ENCODE measurements around the gene MAMLD1. TPM values are rescaled to one million over a fixed set of nuclear protein-coding genes. Genes with fewer than 3 reads are reported as not detected.
A peak's percentile ranks its signal among the peaks of the same experiment; 100 is the strongest.

Gene MAMLD1
- total RNA-seq, 4 donors from 2014 or later: 0.23 to 2.1 (median 0.96) TPM

- Histone ChIP-seq H3K27ac (no peak overlapping the region), H3K4me1 (peaks cover 0 to 43% (median 0%) of the 10 kb centered on the region in 3 donors), H3K9me3 (no peaks in the 10 kb centered on the region), H3K36me3 (no peaks in the 10 kb centered on the region), H3K4me3 (peak overlapping the region; percentile 6 to 71 (median 54)), H3K27me3 (peaks cover 0 to 26% (median 0%) of the 10 kb centered on the region in 4 donors)
- TF ChIP-seq POLR2A (IDR thresholded peaks at IDR 0.05) (no peak), CTCF (IDR thresholded peaks at IDR 0.05) (no peak)
- WGBS, 2 donors: 43% methylated on average over 6 of the region's 43 CpGs; no CpG with 5 or more reads in 1 of the 2 donors
- intact Hi-C loops (cut with DNase I): no loop called here
- DNase-seq: no peak
These were observed 1.9 kb upstream of the MAMLD1 start for GRCh38 chrX:150361070-150361776.

GRCh38 chrX:150361777-150362351 is 1.3 kb upstream of the MAMLD1 start:
- Histone ChIP-seq H3K4me1 (peaks cover 0 to 49% (median 0%) of the 10 kb centered on the region in 3 donors), H3K27me3 (peaks cover 0 to 26% (median 0%) of the 10 kb centered on the region in 4 donors), H3K36me3 (no peaks in the 10 kb centered on the region), H3K9me3 (no peaks in the 10 kb centered on the region), H3K4me3 (peak overlapping the region; percentile 6 to 71 (median 54)), H3K27ac (no peak overlapping the region)
- WGBS, 2 donors: 0 to 20% methylated on average over 2 to 11 of the region's 37 CpGs
- no peak for DNase-seq
- intact Hi-C loops (cut with DNase I): no loop called here
- TF ChIP-seq CTCF (IDR thresholded peaks at IDR 0.05) (no peak), POLR2A (IDR thresholded peaks at IDR 0.05) (no peak)

- Histone ChIP-seq H3K27ac (peak overlapping the region; percentile 66 to 92 (median 80)), H3K27me3 (peaks cover 0 to 26% (median 0%) of the 10 kb centered on the region in 4 donors), H3K9me3 (no peaks in the 10 kb centered on the region), H3K4me1 (peaks cover 0 to 49% (median 0%) of the 10 kb centered on the region in 3 donors), H3K4me3 (peak overlapping the region; percentile 44 to 71 (median 54)), H3K36me3 (no peaks in the 10 kb centered on the region)
- DNase-seq: no peak
- no CpG with 5 or more reads among the region's 67 CpGs for WGBS, 2 donors
- TF ChIP-seq CTCF (IDR thresholded peaks at IDR 0.05) (no peak), POLR2A (IDR thresholded peaks at IDR 0.05) (no peak)
- intact Hi-C loops (cut with DNase I): no loop called here
These were observed 637 bp downstream of the MAMLD1 start for GRCh38 chrX:150363561-150364346.

- TF ChIP-seq POLR2A (IDR thresholded peaks at IDR 0.05) (no peak), CTCF (IDR thresholded peaks at IDR 0.05) (no peak)
- no peak for DNase-seq
- Histone ChIP-seq H3K4me3 (peak overlapping the region; percentile 44 to 71 (median 54)), H3K27ac (peak overlapping the region; percentile 66 to 92 (median 80)), H3K36me3 (no peaks in the 10 kb centered on the region), H3K27me3 (peaks cover 0 to 26% (median 0%) of the 10 kb centered on the region in 4 donors), H3K9me3 (no peaks in the 10 kb centered on the region), H3K4me1 (peaks cover 0 to 49% (median 0%) of the 10 kb centered on the region in 3 donors)
- intact Hi-C loops (cut with DNase I): no loop called here
- WGBS, 2 donors: 52% methylated on average over 15 of the region's 66 CpGs; no CpG with 5 or more reads in 1 of the 2 donors
These were observed 1.4 kb downstream of the MAMLD1 start for GRCh38 chrX:150364347-150365050.

Data from esophagus squamous epithelium (tissue), 5 donors.